ENCODE results near the gene TRPV5.

TRPV5 gene

GRCh38 chr7:142962991-142963390, 29.4 kb upstream of the TRPV5 start:
- no peak for TF ChIP-seq CTCF (conservative IDR thresholded peaks at IDR 0.05; ENCODE audit: control insufficient read depth, insufficient read depth, low read depth, low read length)
- no peak for DNase-seq (ENCODE audit: low read depth)

GRCh38 chr7:142961973-142962926, 28.7 kb upstream of the TRPV5 start, which contains the start of gene KEL:
TSS of gene KEL (minus strand) at chr7:142962363. CDS start at chr7:142962206, 157 bp downstream.
- no peak within 1 kb of the TSS for H3K4me3 ChIP-seq (ENCODE audit: control insufficient read depth, low read depth, low read length)
- no peak for TF ChIP-seq CTCF (conservative IDR thresholded peaks at IDR 0.05; ENCODE audit: control insufficient read depth, insufficient read depth, low read depth, low read length)
- DNase-seq (ENCODE audit: low read depth) = no peak

More at GRCh38 chr7:142962991-142963390, 29.4 kb upstream of the TRPV5 start:
- H3K4me3 ChIP-seq (ENCODE audit: control insufficient read depth, low read depth, low read length) = no peak overlapping the region

GRCh38 chr7:142961595-142961972, 28.0 kb upstream of the TRPV5 start:
- no peak for TF ChIP-seq CTCF (conservative IDR thresholded peaks at IDR 0.05; ENCODE audit: control insufficient read depth, insufficient read depth, low read depth, low read length)
- DNase-seq (ENCODE audit: low read depth) = no peak
- H3K4me3 ChIP-seq (ENCODE audit: control insufficient read depth, low read depth, low read length) = no peak overlapping the region

GRCh38 chr7:142960955-142961512, 27.5 kb upstream of the TRPV5 start:
- TF ChIP-seq CTCF (conservative IDR thresholded peaks at IDR 0.05; ENCODE audit: control insufficient read depth, insufficient read depth, low read depth, low read length) = no peak
- H3K4me3 ChIP-seq (ENCODE audit: control insufficient read depth, low read depth, low read length) = no peak overlapping the region
- no peak for DNase-seq (ENCODE audit: low read depth)

- no peak for DNase-seq (ENCODE audit: low read depth)
- no peak overlapping the region for H3K4me3 ChIP-seq (ENCODE audit: control insufficient read depth, low read depth, low read length)
- TF ChIP-seq CTCF (conservative IDR thresholded peaks at IDR 0.05; ENCODE audit: control insufficient read depth, insufficient read depth, low read depth, low read length) = no peak
Observed at GRCh38 chr7:142959202-142959601, 25.7 kb upstream of the TRPV5 start.

GRCh38 chr7:142957723-142958122, 24.2 kb upstream of the TRPV5 start:
- TF ChIP-seq CTCF (conservative IDR thresholded peaks at IDR 0.05; ENCODE audit: control insufficient read depth, insufficient read depth, low read depth, low read length) = no peak
- H3K4me3 ChIP-seq (ENCODE audit: control insufficient read depth, low read depth, low read length) = no peak overlapping the region
- no peak for DNase-seq (ENCODE audit: low read depth)
